NCI-H524 treated with DMSO at 0.1 percent for 48 hours (cell line): Measurements from ENCODE around the gene LGALS9.

Source experiments
- DNase-seq: peaks from one replicate; lab custom pipeline; 2025; lab: John Stamatoyannopoulos, UW

The LGALS9 gene

DNA sequence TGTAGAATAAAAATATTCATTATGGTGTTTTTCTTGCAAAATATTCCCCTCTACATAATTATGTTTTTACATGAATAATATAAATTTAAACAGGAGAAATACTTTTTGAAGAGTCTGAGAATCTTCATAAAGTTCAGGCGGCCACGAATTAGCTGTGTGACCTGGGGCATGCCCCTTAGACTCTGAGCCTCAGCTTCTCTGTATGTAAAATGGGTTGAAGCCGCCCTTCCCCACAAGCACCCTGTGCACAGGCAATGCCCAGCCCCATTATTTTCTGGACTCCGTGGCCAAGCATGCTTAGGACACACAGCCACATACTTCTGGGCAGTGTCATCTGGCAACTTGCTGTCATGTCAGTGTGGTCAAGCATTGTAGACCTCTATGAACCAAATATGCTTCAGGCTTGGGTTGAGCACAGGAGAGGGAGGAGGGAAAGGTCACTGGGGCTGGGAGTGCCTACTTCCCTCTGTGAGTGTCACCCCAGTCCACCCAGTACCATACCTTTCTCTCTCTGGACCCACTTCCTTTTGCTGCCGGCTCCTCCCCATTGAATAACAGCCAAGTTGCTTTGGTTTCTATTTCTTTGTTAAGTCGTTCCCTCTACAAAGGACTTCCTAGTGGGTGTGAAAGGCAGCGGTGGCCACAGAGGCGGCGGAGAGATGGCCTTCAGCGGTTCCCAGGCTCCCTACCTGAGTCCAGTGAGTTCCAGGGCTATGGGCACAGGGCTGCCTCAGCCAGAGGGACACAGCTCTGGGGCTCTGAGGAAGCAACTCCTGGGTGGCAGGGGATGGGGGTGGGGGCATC, at the start of gene LGALS9:
Gene LGALS9, plus strand, starts transcription at position 582 of the 804 bp plus-strand sequence. Its CDS starts 78 bp downstream, at position 660.
- DNase-seq, result no peak

GRCh38 chr17:27582696-27583095, 48.3 kb upstream of the LGALS9 start:
- no peak for DNase-seq

GRCh38 chr17:27585153-27585681, 45.8 kb upstream of the LGALS9 start:
- DNase-seq, result no peak

GRCh38 chr17:27585792-27586191, 45.2 kb upstream of the LGALS9 start:
- DNase-seq, result no peak

DNA sequence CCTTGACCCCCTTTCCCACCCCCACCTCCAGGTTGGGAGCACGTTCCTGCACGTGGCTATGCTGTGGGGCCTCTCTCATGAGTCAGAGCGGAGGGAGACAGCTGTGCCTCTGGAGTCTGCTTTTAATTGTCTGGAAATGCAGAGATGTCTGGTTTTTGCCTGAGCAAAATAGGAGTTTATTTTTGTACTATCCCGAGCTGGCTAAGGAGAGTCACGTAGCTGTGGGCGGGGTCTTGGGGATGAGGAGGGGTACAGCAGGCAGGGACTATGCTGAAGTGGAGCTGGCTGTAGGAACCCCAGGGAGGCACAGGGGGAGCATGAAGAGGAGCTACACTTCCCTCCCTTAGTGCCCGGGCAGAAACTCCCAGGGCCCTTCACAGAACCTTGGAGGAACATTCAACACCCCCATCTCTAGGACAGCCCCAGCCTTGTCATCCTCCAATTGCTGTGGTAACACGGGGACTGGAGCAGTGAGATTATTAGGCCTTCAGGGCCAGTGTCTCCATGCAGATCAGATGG, 44.7 kb upstream of the LGALS9 start:
- no peak for DNase-seq

DNA sequence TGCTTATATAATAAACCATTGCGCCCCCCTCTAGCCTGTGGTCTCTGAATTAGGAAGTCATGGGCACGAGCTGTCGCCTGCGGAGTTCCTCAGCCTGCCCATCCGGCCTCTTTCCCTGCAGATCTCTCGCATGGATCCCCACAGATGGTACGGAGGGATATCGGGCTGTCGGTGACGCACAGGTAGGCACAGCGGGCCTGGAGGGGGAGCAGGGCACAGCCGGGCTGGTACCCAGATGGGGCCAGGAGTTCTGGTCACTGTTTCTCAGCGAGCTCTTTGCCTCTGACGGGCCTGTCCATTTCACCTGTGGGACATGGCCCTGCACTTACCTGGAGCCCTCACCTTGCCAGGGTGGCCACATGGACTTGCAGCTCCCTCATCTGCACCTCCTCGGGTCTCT, 42.6 kb upstream of the LGALS9 start:
- no peak for DNase-seq

GRCh38 chr17:27590864-27591263, 40.1 kb upstream of the LGALS9 start:
- no peak for DNase-seq

DNA sequence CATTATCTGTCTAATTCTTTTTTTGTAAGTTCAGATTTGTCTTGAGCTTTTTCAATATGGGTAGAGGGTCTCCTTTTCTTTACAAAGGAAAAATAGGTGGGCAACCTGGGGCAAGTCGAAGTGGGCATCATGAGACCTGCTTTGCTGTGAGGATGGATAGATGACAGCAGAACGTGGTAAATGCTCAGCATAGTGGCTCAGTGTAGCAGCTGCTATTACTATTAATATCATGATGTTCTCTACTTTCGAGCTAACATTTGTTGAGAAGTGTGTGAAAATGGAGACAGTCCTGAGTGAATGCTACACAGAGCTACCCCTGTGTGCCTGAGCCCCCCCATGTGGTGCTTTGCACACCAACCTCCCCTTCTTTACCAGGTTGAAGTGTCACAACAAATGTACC, 39.0 kb upstream of the LGALS9 start:
- no peak for DNase-seq

GRCh38 chr17:27593232-27593856, 37.6 kb upstream of the LGALS9 start:
- no peak for DNase-seq

DNA sequence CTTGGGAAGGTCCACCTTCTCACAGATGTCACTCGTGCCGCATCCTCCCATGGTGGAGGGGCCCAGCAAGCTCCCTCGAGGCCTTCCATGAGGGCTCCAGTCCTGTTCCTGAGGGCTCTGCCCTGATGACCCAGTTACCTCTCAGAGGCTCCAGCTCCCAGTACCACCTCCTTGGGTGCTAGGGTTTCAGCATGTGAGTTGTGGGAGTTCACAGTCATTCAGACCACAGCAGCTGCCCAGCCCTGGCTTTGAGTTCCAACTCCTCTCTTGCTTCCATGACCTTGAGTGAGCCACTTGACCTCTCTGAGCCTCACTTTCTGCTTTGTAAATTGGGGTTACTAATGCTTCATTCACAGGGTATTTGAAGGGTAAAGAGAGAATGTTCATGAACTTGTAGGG, 37.1 kb upstream of the LGALS9 start:
- no peak for DNase-seq

GRCh38 chr17:27595208-27595607, 35.8 kb upstream of the LGALS9 start:
- no peak for DNase-seq

GRCh38 chr17:27596096-27596495, 34.9 kb upstream of the LGALS9 start:
- peak; percentile 19 for DNase-seq

- no peak for DNase-seq
Measured at GRCh38 chr17:27596566-27597187, 34.3 kb upstream of the LGALS9 start.

DNA sequence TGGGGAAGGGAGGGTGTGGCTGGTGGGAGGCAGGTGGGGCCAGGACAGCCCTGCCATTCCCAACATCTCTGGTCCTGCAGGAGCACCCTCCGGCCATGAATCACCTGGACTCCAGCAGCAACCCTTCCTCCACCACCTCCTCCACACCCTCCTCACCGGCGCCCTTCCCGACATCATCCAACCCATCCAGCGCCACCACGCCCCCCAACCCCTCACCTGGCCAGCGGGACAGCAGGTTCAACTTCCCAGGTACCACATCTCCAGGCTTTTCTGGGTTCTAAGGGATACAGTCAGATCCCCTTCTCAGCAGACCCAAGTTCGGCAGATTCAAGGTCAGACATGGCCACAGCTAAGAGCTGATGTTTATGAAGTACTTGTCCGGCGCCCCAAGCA, 33.8 kb upstream of the LGALS9 start:
- no peak for DNase-seq

DNA sequence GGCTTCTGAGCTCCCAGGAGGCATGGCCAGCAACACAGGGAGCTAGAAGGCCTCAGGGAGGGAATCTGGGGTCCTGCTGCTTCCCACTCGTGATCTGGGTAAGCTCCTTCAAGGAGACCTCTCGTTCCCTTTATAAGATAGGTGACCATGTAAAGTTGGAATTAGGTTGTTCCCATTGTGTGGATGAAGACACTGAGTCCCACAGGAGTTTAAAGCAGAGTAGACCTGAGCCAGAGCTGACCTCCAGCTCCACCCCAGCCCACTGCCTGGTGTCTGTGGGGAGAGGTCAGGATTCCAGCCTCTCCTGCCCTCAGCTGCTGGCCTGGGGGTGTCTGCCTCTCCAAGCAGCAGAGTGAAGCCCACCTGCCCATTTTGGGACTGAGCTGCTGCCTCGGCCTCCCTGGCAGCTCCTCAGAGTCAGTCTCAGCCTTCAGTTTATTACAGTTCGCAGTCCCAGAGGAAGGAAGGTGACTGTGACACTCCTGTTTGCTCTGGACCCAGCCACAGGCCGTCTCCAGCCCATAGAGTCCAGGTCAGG, 33.1 kb upstream of the LGALS9 start:
- DNase-seq, result no peak

DNA sequence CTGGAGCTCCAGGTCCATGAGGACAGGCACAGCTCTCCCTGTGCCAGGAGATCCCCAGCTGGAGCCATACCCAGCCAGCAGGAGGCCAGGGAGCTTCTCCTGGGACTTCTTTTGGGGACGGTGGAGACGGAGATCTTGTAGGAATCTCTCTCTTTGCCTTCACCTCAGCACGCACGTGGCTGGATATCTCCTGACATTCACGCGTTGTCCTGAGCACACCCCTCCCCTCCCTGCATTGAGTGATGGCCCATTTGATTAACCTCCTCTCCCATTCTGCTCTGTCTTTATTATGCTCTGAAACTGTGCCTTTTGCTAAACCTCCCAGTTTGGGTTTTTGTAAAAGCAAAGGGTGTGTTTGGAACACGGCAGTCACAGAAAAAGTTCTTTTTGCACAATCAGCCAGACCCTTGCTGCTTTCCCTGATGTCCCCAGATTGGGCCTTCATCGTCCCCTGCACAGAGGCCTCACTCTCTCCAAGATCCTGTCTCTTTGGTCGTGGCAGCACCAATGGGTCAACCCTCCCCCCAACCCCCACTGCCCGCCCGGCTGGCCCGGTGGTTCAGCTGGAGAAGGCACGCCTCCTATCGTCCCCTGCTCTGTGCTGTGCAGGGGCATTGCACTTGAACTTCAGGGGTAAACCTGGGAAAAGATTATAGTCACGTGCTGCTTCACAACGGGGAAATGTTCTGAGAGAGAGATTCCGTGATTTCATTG, 32.5 kb upstream of the LGALS9 start:
- no peak for DNase-seq

- DNase-seq, result no peak
Measured at GRCh38 chr17:27600471-27600870, 30.5 kb upstream of the LGALS9 start.

DNA sequence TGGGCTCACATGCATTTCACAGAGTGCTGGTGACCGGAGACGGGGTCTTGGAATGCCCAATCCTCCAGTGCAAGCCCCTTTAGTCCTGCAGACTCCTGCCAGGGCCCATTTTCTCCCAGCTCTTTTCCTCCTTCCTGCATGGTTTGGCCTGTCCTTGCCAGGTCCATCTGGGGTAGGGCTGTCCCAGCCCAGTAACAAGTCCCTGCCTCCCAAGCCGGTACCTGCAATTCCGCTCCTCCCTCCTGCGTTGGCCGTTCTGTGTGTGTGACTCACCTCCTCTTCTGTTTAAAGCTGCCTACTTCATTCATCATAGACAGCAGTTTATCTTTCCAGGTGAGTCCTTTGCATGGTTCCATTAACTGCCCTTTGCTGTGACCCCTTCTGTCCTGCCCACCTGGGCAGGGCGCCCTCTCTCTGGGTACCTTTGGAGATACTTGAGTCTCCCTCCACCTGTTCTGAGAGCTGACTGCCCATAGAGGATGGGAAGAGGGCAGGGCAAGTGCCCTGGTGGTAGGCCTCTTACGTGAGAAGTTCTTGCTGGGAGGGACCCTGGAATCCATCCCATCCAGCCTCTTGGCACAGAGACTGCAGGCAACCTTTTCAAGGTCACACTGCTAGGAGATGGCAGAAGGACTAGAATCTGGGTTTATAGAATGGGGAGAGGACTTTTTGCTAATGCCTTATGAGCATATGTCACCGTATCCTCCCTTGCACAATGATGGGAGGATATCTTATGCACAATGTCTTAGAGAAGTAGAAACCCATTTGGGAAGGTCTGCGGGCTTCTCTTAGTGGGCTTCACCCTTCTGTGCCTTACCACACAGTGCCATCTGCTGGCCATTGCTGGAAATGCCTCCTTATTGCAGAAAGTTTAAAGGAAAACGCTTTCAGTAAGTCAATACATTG, 29.7 kb upstream of the LGALS9 start:
- DNase-seq, result peak; percentile 33

- no peak for DNase-seq
Measured at GRCh38 chr17:27601975-27602302, 29.0 kb upstream of the LGALS9 start.

DNA sequence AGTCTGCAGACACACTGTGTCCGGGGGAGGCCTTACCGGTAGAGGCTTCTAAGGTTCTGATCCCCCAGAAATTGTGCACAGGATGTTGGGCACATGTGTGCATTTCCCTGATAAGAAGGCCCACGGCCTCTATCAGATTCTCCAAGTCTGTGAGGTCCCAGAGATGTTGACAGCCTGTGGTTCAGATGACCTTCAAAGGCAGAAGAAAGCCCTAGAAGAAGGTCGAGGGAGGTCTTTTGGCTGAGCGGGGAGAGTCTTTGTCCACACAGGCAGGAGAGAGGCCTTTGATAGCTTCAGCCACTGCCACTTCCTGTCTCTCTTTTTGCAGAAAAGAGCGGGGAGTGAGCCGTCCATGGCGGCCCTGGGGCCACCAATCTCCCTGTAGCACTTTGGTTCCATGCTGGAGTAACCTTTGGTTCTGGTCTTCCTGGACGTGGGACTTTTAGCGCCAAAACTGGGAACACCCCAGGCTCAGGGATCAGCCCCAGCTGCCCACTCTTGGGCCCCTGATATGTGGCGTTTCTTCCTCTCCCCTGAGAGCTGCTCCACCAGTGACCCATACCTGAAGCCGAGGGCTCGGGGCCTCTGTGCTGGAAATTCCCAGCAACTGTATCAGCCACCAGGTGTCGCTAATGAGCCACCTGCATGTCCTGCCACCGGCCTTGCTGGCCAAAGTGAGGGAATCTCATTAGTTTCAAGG, 28.1 kb upstream of the LGALS9 start:
- peak; percentile 8 for DNase-seq
